RPMI7951 (cell line): ENCODE results near the gene DIAPH1. TPM values are rescaled to one million over a fixed set of nuclear protein-coding genes. Genes with fewer than 3 reads are reported as not detected.
A peak's percentile ranks its signal among the peaks of the same experiment; 100 is the strongest.

ENCODE experiments used
- DNase-seq: peaks from one replicate; pipeline ENCODE4 v3.0.0-alpha.2; 2012; ENCODE audit warnings: low read depth
- total RNA-seq: library from RNA; depleted of rRNA; stranded (reverse); fragments of >200 nt; shearing (Covaris generic); gene quantifications from 2 replicates; pipeline ENCODE4 v1.2.3, GENCODE V29; 2014

The DIAPH1 gene
- total RNA-seq, 1 experiment from 2014 or later = 29.1 TPM

DNA sequence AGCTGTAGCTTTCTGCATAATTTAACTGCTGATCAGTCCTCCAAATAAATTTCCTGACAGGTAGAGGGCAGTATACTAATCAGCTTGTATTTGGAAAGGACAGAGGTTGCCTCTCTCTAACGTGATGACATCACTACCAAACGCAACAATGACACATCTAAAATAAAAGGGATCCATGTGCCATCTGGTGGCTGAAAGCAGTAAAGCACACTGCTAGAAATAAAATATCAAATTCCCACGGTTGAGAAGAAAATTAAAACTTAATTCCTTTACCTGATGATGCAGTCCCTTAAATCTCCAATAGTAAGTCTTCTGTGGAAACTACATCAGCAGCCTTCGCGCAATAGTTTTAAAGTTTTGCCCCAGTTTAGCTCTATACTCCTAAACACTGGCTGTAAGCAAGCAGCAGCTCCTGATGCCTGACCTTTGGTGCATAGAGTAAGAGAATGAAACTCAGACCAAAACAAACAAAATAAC, 54.5 kb downstream of the DIAPH1 start:
- DNase-seq = peak; percentile 93

- peak; percentile 95 for DNase-seq
These were observed 57.9 kb downstream of the DIAPH1 start for GRCh38 chr5:141560725-141561483.

- DNase-seq = no peak
These were observed 58.6 kb downstream of the DIAPH1 start for GRCh38 chr5:141560151-141560550.

- peak; percentile 31 for DNase-seq
These were observed 59.3 kb downstream of the DIAPH1 start for GRCh38 chr5:141559461-141559860.

GRCh38 chr5:141558150-141558549, 60.6 kb downstream of the DIAPH1 start:
- DNase-seq = no peak

GRCh38 chr5:141557681-141558136, 61.1 kb downstream of the DIAPH1 start:
- DNase-seq = peak; percentile 97

- DNase-seq = no peak
These were observed 70.9 kb downstream of the DIAPH1 start for GRCh38 chr5:141547921-141548320.

DNA sequence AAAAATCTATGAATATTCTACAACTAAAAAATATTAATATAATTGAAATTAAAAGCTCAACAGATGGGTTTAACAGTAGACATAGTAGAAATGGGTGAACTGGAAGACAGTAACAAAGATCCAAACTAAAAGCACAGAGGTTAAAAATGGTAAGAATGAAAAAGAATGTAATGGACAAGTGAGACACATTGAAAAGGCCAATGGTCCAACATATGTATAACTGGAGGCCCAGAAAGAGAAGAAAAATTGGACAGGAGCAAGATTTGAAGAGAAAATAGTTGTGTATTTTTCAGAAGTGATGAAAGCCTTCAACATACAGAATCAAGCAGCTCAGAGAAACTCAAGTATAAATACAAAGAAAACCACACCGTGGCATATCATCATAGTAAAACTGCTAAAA, 71.3 kb downstream of the DIAPH1 start:
- peak; percentile 40 for DNase-seq

- no peak for DNase-seq
These were observed 75.7 kb downstream of the DIAPH1 start for GRCh38 chr5:141543053-141543452.

DNA sequence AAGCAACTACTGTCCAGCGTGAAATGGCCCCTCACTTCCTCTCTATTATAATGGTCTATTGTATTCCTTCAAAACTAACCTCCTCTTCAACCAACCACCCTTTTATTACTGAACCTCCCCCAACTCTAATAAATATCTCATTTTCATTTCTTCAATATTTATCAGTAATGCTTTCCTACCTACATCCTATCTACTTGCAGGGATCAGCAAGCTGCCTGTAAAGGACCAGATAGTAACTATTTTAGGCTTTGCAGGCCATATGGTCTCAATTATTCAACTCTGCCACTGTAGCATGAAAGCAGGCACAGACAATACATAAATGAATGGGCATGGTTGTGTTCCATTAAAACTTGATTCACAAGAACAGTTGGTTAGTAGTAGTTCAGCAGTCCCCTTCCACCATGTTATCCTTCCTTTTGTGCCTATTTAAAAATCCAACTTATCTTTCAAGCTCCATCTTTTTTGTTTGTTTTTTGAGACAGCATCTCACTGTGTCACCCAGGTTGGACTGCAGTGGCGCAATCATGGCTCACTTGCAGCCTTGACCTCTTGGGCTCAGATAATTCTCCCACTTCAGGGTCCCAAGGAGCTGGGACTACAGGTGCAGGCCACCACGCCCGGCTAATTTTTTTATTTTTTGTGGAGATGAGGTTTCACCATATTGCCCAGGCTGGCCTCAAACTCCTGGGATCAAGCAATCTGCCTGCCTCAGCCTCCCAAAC, 84.1 kb downstream of the DIAPH1 start:
- peak; percentile 48 for DNase-seq

DNA sequence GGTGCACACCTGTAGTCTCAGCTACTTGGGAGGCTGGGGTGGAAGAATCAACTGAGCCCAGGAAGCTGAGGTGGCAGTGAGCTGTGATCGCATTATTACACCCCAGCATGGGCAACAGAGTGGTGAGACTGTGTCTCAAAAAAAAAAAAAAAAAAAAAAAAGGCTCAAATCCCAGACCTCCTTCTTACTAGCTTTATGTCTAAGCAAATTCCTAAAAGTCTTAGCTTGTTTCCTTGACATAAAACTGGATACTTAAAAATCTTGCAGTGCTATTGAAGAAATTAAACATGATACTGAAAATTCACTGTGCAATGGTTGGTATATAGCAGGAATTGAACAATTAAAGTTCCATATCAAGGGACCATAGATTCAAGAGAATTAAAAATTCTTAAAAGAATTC, 84.9 kb downstream of the DIAPH1 start:
- DNase-seq = no peak

GRCh38 chr5:141532726-141533125, 86.1 kb downstream of the DIAPH1 start:
- no peak for DNase-seq

GRCh38 chr5:141529873-141530272, 88.9 kb downstream of the DIAPH1 start:
- DNase-seq = no peak

- peak; percentile 79 for DNase-seq
These were observed 89.8 kb downstream of the DIAPH1 start for GRCh38 chr5:141529002-141529401.

GRCh38 chr5:141528291-141528984, 90.4 kb downstream of the DIAPH1 start:
- no peak for DNase-seq

DNA sequence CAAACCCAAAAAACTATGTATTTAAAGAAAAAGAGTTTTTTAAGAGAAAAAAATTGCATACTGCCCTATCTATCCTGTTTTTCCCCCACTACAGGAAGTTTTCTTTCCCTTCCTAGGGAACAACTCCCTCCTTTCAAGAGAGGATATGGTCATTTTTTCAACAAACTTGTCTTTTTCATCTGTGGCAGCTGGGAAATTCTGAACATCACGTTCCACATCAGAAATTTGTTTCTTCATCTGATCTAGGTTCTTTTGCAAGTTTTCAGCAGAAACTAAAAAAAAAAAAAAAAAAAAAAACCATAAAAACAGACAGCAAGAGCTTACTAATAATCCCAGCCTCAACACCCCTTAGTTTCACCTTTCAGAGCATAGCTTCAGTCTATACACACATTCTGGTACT, 91.4 kb downstream of the DIAPH1 start:
- DNase-seq = no peak

- DNase-seq = no peak
These were observed 93.1 kb downstream of the DIAPH1 start for GRCh38 chr5:141525653-141526052.

- peak; percentile 96 for DNase-seq
These were observed 93.9 kb downstream of the DIAPH1 start for GRCh38 chr5:141524604-141525597.

DNA sequence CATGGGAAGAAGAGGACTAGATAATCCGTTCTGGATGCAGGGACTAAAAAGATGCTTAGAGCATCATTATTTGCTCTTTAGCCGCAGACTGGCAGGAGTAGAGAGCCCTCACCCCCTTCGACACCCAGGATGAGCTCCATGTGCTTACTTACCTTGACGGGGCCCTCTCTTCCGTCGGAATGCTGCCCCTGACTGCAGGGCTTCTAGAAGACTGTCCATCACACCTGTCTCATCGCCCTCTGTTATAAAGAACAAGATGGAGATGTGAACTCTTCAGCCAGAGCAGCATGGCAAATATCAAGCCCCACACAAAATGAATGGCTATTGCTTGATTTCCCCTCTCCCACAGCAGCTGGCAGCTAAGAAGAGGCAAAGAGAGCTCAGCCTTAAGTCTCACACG, 94.8 kb downstream of the DIAPH1 start:
- DNase-seq = no peak

DNA sequence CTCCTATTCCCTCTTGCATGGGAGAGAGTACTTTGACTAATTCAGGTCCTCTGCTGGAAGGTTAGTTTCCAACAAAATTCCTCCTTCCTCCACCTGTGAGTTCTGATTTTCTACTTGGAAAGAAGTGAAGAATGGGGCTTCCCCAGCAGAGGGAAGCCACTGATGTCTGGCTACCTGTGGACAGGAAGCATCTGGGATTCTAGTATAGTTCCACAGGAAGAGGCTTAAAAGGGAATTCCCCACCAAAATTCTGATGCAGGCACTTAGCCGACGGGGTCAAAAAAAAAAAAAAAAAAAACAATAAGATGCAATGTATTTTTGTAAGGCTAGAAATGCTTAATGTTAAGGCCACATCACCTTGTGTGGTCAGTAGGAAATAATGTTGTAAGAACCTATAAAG, 96.5 kb downstream of the DIAPH1 start:
- no peak for DNase-seq

- peak; percentile 100 for DNase-seq
These were observed 97.5 kb downstream of the DIAPH1 start for GRCh38 chr5:141521244-141521781.
